Endothelial cell of umbilical vein (primary cell): ENCODE data around the gene PCYOX1L. TPM values are rescaled to one million over a fixed set of nuclear protein-coding genes. Genes with fewer than 3 reads are reported as not detected.

Source experiments
- BruUV-seq: library from RNA; stranded (reverse); fragments of 400-500 nt; replicated peaks from 2 replicates; lab custom pipeline; 2021; lab: Mats Ljungman, UMichigan
- CTCF ChIA-PET: fragments of 300-600, 350-600 bp; sonication (Branson Sonifier 250); formaldehyde crosslinking; loops from one replicate; lab custom pipeline; 2021; ENCODE audit warnings: antibody characterized with exemption, inconsistent platforms; lab: Charles Lee
- POLR2A ChIA-PET: fragments of 300-600, 350-600 bp; sonication (Branson Sonifier 250); formaldehyde crosslinking; loops from one replicate; lab custom pipeline; 2021; ENCODE audit warnings: antibody characterized with exemption, inconsistent platforms; lab: Charles Lee
- DNase-seq: peaks from one replicate; pipeline ENCODE4 v3.0.0-alpha.2; 2011; ENCODE audit warnings: low read depth, low spot score
- FAIRE-seq: peaks from 2 replicates; lab custom pipeline; 2011; peaks lifted over from hg19 to GRCh38; lab: Jason Lieb, UNC
- H2AFZ ChIP-seq: 2 replicates; pipeline ENCODE4 v1.6.0; 2012; ENCODE audit warnings: low read depth, low read length, control low read depth, inconsistent platforms
- H3K27ac ChIP-seq: 2 replicates; pipeline ENCODE4 v1.5.1; 2011; ENCODE audit warnings: low read depth, mild to moderate bottlenecking, control low read depth, low read length, moderate library complexity; ENCODE audit not compliant: insufficient read depth
- H3K27me3 ChIP-seq, 2 experiments: 2 replicates each; pipeline versions ENCODE4 v1.6.0 to v1.6.1; 2011; ENCODE audit warnings: low read length in 2 of 2, mixed read lengths in 1 of 2; ENCODE audit not compliant: control insufficient read depth in 2 of 2, insufficient read depth in 2 of 2
- H3K36me3 ChIP-seq, 2 experiments: 2 replicates in 1 of 2; 3 replicates in 1 of 2; pipeline ENCODE4 v1.5.1; 2011; ENCODE audit warnings: low read length in 2 of 2, mild to moderate bottlenecking in 1 of 2, moderate library complexity in 1 of 2; ENCODE audit not compliant: control insufficient read depth in 2 of 2, insufficient read depth in 2 of 2; ENCODE audit errors: extremely low read depth in 1 of 2
- H3K4me1 ChIP-seq: 3 replicates; pipeline ENCODE4 v1.5.1; 2011; ENCODE audit warnings: mild to moderate bottlenecking, low read length; ENCODE audit not compliant: control insufficient read depth, insufficient read depth; ENCODE audit errors: extremely low read depth
- H3K4me2 ChIP-seq: 2 replicates; pipeline ENCODE4 v1.6.1; 2011; ENCODE audit warnings: low read length, control low read depth, mixed read lengths; ENCODE audit not compliant: insufficient read depth
- H3K4me3 ChIP-seq, 3 experiments: fragments of 200-600 bp in 1 of 3; sonication (generic), shearing (Covaris generic) in 1 of 3; replicated peaks in 1 of 3; 2 replicates each; pipeline ENCODE4 v1.5.1; 2011 to 2016; ENCODE audit warnings: control low read depth in 3 of 3, low read length in 3 of 3, mild to moderate bottlenecking in 2 of 3, inconsistent platforms in 1 of 3, low read depth in 1 of 3, moderate library complexity in 1 of 3; ENCODE audit not compliant: insufficient read depth in 1 of 3
- H3K79me2 ChIP-seq: 2 replicates; pipeline ENCODE4 v1.6.0; 2012; ENCODE audit warnings: low read length, inconsistent platforms; ENCODE audit not compliant: control insufficient read depth, insufficient read depth
- H3K9ac ChIP-seq: replicated peaks from 2 replicates; pipeline ENCODE3; 2011; ENCODE audit warnings: low read length, control low read depth; ENCODE audit not compliant: insufficient read depth; ENCODE audit errors: extremely low read depth
- H3K9me1 ChIP-seq: replicated peaks from 3 replicates; pipeline ENCODE4 v1.6.0; 2011; ENCODE audit warnings: mild to moderate bottlenecking, low read length; ENCODE audit not compliant: control insufficient read depth, insufficient read depth; ENCODE audit errors: extremely low read depth
- H3K9me3 ChIP-seq: replicated peaks from 2 replicates; pipeline ENCODE4 v1.5.1; 2012; ENCODE audit warnings: low read length, inconsistent platforms; ENCODE audit not compliant: control insufficient read depth, insufficient read depth
- H4K20me1 ChIP-seq: replicated peaks from 2 replicates; pipeline ENCODE3; 2011; ENCODE audit warnings: mild to moderate bottlenecking, low read length; ENCODE audit not compliant: control insufficient read depth, insufficient read depth; ENCODE audit errors: extremely low read depth
- FOS ChIP-seq: IDR thresholded peaks from 2 replicates; pipeline ENCODE4 v1.6.1; 2011; ENCODE audit warnings: mild to moderate bottlenecking, low read length, moderate library complexity, borderline replicate concordance; ENCODE audit not compliant: insufficient read depth
- GATA2 ChIP-seq: IDR thresholded peaks from 2 replicates; pipeline ENCODE4 v1.7.0; 2011; ENCODE audit warnings: low read depth, mild to moderate bottlenecking, moderate library complexity, mixed read lengths, low read length; ENCODE audit not compliant: insufficient read length, insufficient read depth
- JUN ChIP-seq: IDR thresholded peaks from 2 replicates; pipeline ENCODE4 v1.6.1; 2011; ENCODE audit warnings: borderline replicate concordance, low read depth; ENCODE audit not compliant: insufficient read length, insufficient read depth
- MYC ChIP-seq: IDR thresholded peaks from one replicate; pipeline ENCODE4 v1.6.1; 2011; ENCODE audit warnings: mild to moderate bottlenecking, low read depth, low read length
- POLR2A ChIP-seq: IDR thresholded peaks from 2 replicates; pipeline ENCODE4 v1.6.1; 2012; ENCODE audit warnings: low read depth, mild to moderate bottlenecking, control low read depth, low read length
- POLR2AphosphoS5 ChIP-seq: IDR thresholded peaks from 2 replicates; pipeline ENCODE4 v1.6.1; 2012; ENCODE audit warnings: low read depth, mild to moderate bottlenecking, control low read depth, low read length, moderate library complexity; ENCODE audit not compliant: insufficient read depth
- dilution Hi-C: fragments of 300-500 bp; cut with MboI; formaldehyde crosslinking; loops from one replicate; pipeline ENCODE4 v1.15.0; 2019; ENCODE audit warnings: low sequenced_read_pairs; ENCODE audit not compliant: extremely low pct_ligation_motif_present
- intact Hi-C: fragments of 100-400 bp; cut with micrococcal nuclease; formaldehyde crosslinking; loops from one replicate; pipeline ENCODE4 v1.10.0; 2022
- polyA plus RNA-seq, 4 experiments: library from polyadenylated mRNA; depleted of rRNA in 3 of 4; stranded (reverse) in 3 of 4; unstranded in 1 of 4; fragments of >200 nt; gene quantifications; 2 replicates each; pipeline versions ENCODE4 v1.2.1 to v1.2.3, GENCODE V29; 2011 to 2012; ENCODE audit warnings: missing spikeins in 1 of 4
- total RNA-seq: library from RNA; stranded (reverse); gene quantifications from 2 replicates; pipeline ENCODE4 v1.2.3, GENCODE V29; 2021
- TF ChIP-seq, protein P1 (sequence below): IDR thresholded peaks from 2 replicates; pipeline ENCODE4 v1.6.1; 2011; ENCODE audit not compliant: insufficient read depth, insufficient read length

The PCYOX1L gene
- total and polyA plus RNA-seq, 2 donors (not counting 3 experiments of a cell fraction or from before 2014, with no cell fraction given): 23.3 to 28.1 TPM

DNA sequence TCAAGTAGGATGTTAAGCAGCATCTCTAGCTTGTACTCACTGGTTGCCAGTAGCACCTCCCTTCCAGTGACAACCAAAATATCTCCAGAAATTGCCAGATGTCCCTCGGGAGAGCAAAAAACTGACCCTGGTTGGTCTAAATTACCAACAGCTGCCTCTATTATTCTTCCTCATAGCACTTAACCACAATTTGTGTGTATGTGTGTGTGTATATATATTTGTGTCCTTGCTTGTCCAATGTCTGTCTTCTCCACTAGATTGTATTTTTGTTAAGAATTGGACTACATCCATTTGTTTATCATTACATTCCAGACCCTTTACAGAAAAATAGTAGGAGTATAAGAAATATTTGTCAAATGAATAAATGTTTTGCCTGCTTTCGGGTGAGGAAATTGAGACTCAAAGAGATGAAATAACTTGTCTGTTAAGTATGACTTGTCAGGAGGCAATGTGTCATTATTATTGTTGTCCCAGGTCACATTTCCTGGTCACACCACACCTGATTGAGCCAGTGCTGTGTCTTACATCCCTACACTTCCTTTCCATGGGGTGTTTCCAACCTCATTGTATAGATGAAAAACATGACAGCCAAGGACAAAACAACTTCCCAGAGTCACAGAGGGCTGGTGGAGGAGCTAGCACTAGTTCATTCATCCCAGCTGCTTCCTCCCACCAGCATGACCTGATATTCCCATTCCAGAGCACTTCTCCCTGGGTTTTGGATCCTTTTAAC lies 24.0 kb upstream of the PCYOX1L start:
- TF ChIP-seq JUN (peak; percentile 46), POLR2A (no peak), POLR2AphosphoS5 (peak; percentile 56), FOS (peak; percentile 71), GATA2 (no peak)
- TF ChIP-seq, protein P1, sequence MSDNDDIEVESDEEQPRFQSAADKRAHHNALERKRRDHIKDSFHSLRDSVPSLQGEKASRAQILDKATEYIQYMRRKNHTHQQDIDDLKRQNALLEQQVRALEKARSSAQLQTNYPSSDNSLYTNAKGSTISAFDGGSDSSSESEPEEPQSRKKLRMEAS: no peak
- POLR2A ChIA-PET: interaction anchor here (1.1 kb wide), 1 partner anchor 11 kb away, joined by 3 read pairs; no protein-coding TSS in a partner anchor
- Histone ChIP-seq H3K27me3 (no peaks in the 10 kb centered on the region), H3K4me3 (no peak overlapping the region), H3K9me3 (no peaks in the 10 kb centered on the region), H3K9me1 (no peaks in the 10 kb centered on the region), H3K79me2 (no peaks in the 10 kb centered on the region), H3K27ac (peak overlapping the region; percentile 68), H3K9ac (no peak overlapping the region), H3K4me1 (peaks cover 20% of the 10 kb centered on the region), H4K20me1 (no peaks in the 10 kb centered on the region), H3K36me3 (peaks cover 6 to 10% of the 10 kb centered on the region in 2 experiments), H2AFZ (peak overlapping the region; percentile 27), H3K4me2 (peak overlapping the region; percentile 26)
- CTCF ChIA-PET: interaction anchor here (0.9 to 2.3 kb wide), 9 partner anchors 9 to 37 kb away, joined by 3 to 11 read pairs (median 4); partner anchors contain the start of gene GRPEL2
- dilution Hi-C loops (no loop called here), intact Hi-C loops (loop anchor here (1.0 to 2.0 kb wide), 3 partner anchors 11 to 45 kb away; partner anchors contain the start of gene GRPEL2)
- FAIRE-seq: peak; percentile 95
- DNase-seq: peak; percentile 79
- TSS peak; percentile 79 for BruUV-seq

DNA sequence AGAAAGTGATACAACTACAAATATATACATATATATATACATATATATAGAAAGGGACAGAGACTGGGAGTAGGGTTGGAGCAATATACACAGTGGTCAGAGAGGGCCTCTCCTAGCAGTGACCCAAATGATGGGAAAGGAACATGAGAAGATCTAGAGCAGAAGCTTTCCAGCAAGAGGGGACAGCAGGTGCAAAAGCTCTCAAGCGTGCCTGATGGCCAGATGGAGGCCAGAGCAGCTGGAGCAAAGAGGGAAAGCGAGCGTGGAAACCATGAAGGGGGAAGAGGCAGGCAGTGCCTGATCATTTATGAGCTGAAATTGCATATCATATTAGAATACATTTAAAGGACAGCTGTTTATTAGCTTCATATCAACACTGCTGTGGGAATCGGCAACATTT lies 20.1 kb upstream of the PCYOX1L start:
- Histone ChIP-seq H3K9me1 (no peaks in the 10 kb centered on the region), H3K27ac (no peak overlapping the region), H2AFZ (no peak overlapping the region), H3K4me1 (peaks cover 26% of the 10 kb centered on the region), H3K4me3 (no peak overlapping the region), H3K79me2 (no peaks in the 10 kb centered on the region), H3K4me2 (no peak overlapping the region), H3K9ac (no peak overlapping the region), H3K36me3 (peaks cover 3 to 11% of the 10 kb centered on the region in 2 experiments), H3K27me3 (no peaks in the 10 kb centered on the region), H3K9me3 (no peaks in the 10 kb centered on the region), H4K20me1 (no peaks in the 10 kb centered on the region)
- FAIRE-seq (no peak), DNase-seq (no peak)
- dilution Hi-C loops (no loop called here), intact Hi-C loops (no loop called here)
- TF ChIP-seq POLR2AphosphoS5 (no peak), FOS (no peak), MYC (no peak), JUN (no peak)
- BruUV-seq: no TSS peak
- ChIA-PET POLR2A (interaction anchor here (0.5 kb wide), 1 partner anchor 217 kb away, joined by 6 read pairs; no protein-coding TSS in a partner anchor), CTCF (no interaction called here)
